Measurements from ENCODE around the gene MTHFD1L. TPM values are rescaled to one million over a fixed set of nuclear protein-coding genes. Genes with fewer than 3 reads are reported as not detected.

Gene MTHFD1L
- total RNA-seq, 2 donors from 2014 or later = 13.0 to 19.1 TPM

DNA sequence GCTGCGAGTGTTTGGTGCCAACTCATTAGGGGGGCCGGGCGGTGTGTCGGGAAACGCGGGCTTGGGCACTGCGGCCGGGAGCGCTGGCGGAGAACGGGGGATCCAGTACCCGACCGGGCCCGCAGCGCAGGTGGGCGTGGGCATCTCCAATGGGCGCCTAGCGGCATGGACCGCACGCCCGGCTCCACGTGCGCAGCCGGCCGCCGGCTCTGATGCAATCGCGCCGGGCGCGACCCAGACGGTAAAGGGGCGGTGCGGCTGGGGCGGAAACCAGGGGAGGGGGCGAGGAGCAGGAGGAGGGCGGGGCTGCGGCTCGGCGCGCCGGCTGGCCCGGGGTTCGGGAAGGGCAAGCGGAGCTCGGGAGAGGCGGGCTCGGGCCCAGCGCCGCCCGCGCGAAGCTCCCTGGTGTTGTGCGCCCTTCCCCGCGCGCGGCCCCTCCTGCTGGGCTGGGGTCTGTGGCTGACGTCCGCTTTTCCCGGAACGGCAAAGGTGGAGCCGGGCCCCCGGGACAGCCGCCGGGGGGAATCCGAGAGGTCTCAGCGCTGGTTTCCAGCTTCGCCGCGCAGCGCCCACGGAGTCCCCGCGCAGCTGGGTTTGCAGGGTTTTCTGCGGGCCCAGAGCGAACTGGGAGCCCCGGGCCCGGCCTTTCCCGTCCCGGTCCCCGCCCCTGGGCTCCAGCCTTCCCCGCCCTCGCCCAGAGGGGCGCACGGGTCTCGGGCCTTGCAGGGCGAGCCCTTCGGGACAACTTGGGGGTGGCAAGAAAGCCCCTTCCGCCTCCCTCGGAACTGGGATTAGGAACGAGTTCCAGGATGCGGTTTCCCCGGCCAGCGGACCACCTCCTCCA lies 867 bp downstream of the MTHFD1L start:
- intact Hi-C loops (cut with DNase I) = no loop called here
- 4 to 18% methylated on average over 17 to 88 of the region's 95 CpGs for WGBS, 2 donors
- peak; percentile 86 for ATAC-seq

DNA sequence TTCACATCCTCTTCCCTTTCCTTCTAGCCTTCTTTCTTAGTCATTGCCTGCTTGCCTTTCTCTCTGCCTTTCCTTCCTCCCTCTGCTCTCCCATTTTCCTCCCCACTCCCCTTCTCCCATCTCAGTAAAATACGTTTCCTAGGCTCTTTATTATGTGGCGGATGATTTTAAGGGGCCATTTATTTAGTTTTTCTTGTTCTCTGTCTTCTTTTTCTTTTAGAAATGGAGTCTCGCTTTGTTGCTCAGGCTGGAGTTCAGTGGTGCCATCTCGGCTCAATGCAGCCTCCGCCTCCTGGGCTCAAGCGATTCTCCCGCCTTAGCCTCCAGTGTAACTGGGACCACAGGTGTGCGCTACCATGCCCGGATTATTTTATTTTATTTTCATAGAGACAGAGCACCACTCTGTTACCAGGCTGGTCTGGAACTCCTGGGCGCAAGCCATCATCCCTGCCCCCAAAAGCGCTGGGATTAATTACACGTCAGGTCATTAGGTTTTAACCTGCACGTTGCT lies 1.5 kb downstream of the MTHFD1L start:
- DNase-seq (no peak), ATAC-seq (no peak)
- no peak for TF ChIP-seq POLR2A (IDR thresholded peaks at IDR 0.05)
- TF ChIP-seq, protein P1, sequence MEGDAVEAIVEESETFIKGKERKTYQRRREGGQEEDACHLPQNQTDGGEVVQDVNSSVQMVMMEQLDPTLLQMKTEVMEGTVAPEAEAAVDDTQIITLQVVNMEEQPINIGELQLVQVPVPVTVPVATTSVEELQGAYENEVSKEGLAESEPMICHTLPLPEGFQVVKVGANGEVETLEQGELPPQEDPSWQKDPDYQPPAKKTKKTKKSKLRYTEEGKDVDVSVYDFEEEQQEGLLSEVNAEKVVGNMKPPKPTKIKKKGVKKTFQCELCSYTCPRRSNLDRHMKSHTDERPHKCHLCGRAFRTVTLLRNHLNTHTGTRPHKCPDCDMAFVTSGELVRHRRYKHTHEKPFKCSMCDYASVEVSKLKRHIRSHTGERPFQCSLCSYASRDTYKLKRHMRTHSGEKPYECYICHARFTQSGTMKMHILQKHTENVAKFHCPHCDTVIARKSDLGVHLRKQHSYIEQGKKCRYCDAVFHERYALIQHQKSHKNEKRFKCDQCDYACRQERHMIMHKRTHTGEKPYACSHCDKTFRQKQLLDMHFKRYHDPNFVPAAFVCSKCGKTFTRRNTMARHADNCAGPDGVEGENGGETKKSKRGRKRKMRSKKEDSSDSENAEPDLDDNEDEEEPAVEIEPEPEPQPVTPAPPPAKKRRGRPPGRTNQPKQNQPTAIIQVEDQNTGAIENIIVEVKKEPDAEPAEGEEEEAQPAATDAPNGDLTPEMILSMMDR (IDR thresholded peaks at IDR 0.05) = no peak
- Histone ChIP-seq H3K4me1 (peaks cover 17% of the 10 kb centered on the region), H3K9me3 (no peaks in the 10 kb centered on the region), H3K27me3 (no peaks in the 10 kb centered on the region), H3K4me3 (peak overlapping the region; percentile 58 to 77), H3K27ac (peak overlapping the region in 3 of 4 donors; percentile 83 to 85 (median 85)), H3K36me3 (replicated peaks in 1 of 2; ENCODE audit: insufficient read depth in 1 of 2, low read depth in 2 of 2) (no peaks in the 10 kb centered on the region)
- WGBS, 2 donors = 81 to 91% methylated on average over 13 of the region's 13 CpGs
- intact Hi-C loops (cut with DNase I) = no loop called here

More for the DNA sequence above, 867 bp downstream of the MTHFD1L start:
- Histone ChIP-seq H3K27ac (peak overlapping the region; percentile 68 to 85 (median 84)), H3K27me3 (no peaks in the 10 kb centered on the region), H3K4me3 (peak overlapping the region; percentile 58 to 77), H3K36me3 (replicated peaks in 1 of 2; ENCODE audit: insufficient read depth in 1 of 2, low read depth in 2 of 2) (no peaks in the 10 kb centered on the region), H3K4me1 (peaks cover 23% of the 10 kb centered on the region), H3K9me3 (no peaks in the 10 kb centered on the region)
- DNase-seq = peak; percentile 74 to 85 (median 82)
- TF ChIP-seq POLR2A (IDR thresholded peaks at IDR 0.05) = peak; percentile 5 to 45 (median 35)
- TF ChIP-seq, protein P1 (IDR thresholded peaks at IDR 0.05) = no peak

DNA sequence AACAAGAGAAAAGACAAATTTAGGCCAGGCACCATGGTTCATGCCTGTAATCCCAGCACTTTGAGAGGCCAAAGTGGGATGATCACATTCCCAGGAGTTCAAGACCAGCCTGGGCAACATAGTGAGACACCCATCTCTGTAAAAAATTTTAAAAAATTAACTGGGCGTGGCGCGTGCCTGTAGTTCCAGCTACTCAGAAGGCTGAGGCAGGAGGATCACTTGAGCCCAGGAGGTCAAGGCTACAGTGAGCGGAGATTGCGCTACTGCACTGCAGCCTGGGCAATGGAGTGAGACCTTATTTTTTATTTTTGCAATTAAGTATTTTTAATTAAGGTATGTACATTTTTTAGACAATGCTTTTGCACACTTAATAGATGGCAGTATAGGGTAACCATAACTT lies 3.3 kb downstream of the MTHFD1L start:
- Histone ChIP-seq H3K4me1 (peaks cover 16% of the 10 kb centered on the region), H3K9me3 (no peaks in the 10 kb centered on the region), H3K4me3 (no peak overlapping the region), H3K36me3 (replicated peaks in 1 of 2; ENCODE audit: insufficient read depth in 1 of 2, low read depth in 2 of 2) (no peaks in the 10 kb centered on the region), H3K27me3 (no peaks in the 10 kb centered on the region), H3K27ac (no peak overlapping the region)
- intact Hi-C loops (cut with DNase I) = no loop called here
- 94 to 97% methylated on average over 5 of the region's 5 CpGs for WGBS, 2 donors
- no peak for ATAC-seq
- TF ChIP-seq, protein P1 (IDR thresholded peaks at IDR 0.05) = no peak
- no peak for TF ChIP-seq POLR2A (IDR thresholded peaks at IDR 0.05)
- no peak for DNase-seq

DNA sequence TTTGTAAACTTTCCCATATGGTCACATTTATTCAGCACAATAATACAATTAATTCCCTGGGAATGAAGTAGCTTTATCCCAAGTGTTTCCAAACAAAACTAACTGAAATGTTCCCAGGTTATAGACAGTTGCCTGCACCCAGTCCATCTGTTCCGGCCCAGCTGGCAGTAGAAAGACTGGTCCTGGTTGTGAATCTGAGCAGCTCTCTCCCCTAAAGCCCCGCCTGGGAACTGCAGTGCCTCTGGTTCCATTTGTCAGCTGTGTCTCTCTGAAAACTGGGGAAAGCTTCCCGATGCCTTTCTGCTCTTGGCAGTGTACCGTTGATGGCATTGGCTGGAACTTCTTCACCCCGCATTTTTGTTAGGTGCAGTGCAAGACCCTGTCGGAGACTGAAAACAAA lies 8.7 kb downstream of the MTHFD1L start:
- intact Hi-C loops (cut with DNase I) = no loop called here
- no peak for ATAC-seq
- Histone ChIP-seq H3K4me1 (peaks cover 11% of the 10 kb centered on the region), H3K27ac (no peak overlapping the region), H3K9me3 (no peaks in the 10 kb centered on the region), H3K4me3 (no peak overlapping the region), H3K27me3 (no peaks in the 10 kb centered on the region), H3K36me3 (replicated peaks in 1 of 2; ENCODE audit: insufficient read depth in 1 of 2, low read depth in 2 of 2) (no peaks in the 10 kb centered on the region)
- no peak for DNase-seq
- WGBS, 2 donors = 90 to 93% methylated on average over 6 of the region's 6 CpGs
- no peak for TF ChIP-seq POLR2A (IDR thresholded peaks at IDR 0.05)
- TF ChIP-seq, protein P1 (IDR thresholded peaks at IDR 0.05) = no peak

All from body of pancreas (tissue), 4 donors.